Measurements from ENCODE around the gene BTBD16. TPM values are rescaled to one million over a fixed set of nuclear protein-coding genes. Genes with fewer than 3 reads are reported as not detected.

The BTBD16 gene
- total RNA-seq, 1 experiment from 2014 or later: not detected

- no peak overlapping the region for H2BK12ac ChIP-seq (ENCODE audit: insufficient read length, low read depth, low read length)
- H3K4me3 Mint-ChIP-seq: no peak overlapping the region
- WGBS (ENCODE audit: extremely low coverage, insufficient read length, low lambda C conversion rate): no CpG with 5 or more reads among the region's 4 CpGs
- H4K5ac ChIP-seq (ENCODE audit: insufficient read length, low read depth, low read length): no peak overlapping the region
- no peak overlapping the region for H2BK15ac ChIP-seq (ENCODE audit: low read depth, low read length)
- H3K9ac ChIP-seq (ENCODE audit: extremely low read depth, insufficient read length, low read length): no peak overlapping the region
- H3K79me2 ChIP-seq (ENCODE audit: insufficient read depth, low read length): no peaks in the 10 kb centered on the region
- H2BK20ac ChIP-seq (ENCODE audit: low read depth, low read length, poor library complexity, severe bottlenecking): no peak overlapping the region
- H3K56ac ChIP-seq (ENCODE audit: insufficient read length, low read depth, low read length): no peak overlapping the region
- H3K4me1 Mint-ChIP-seq: peaks cover 13 to 17% of the 10 kb centered on the region in 2 experiments
- no peak overlapping the region for H3K23ac ChIP-seq (ENCODE audit: insufficient read length, low read depth, low read length)
- H3K27me3 ChIP-seq (ENCODE audit: insufficient read depth, low read length): no peaks in the 10 kb centered on the region
- H4K91ac ChIP-seq (ENCODE audit: insufficient read length, low read depth, low read length): no peak overlapping the region
- no peak for DNase-seq
- H3K9me3 Mint-ChIP-seq: no peaks in the 10 kb centered on the region
- H3K14ac ChIP-seq (ENCODE audit: insufficient read depth, low read length): no peak overlapping the region
- H3K36me3 Mint-ChIP-seq (ENCODE audit: insufficient read depth in 1 of 3, low read depth in 3 of 3): peaks cover 37 to 70% (median 45%) of the 10 kb centered on the region in 3 experiments
- no peak overlapping the region for H2AFZ ChIP-seq (ENCODE audit: low read length)
- H2BK5ac ChIP-seq (ENCODE audit: insufficient read length, low read length): no peak overlapping the region
- TF ChIP-seq CTCF (conservative IDR thresholded peaks at IDR 0.05): no peak
- H3K4ac ChIP-seq (ENCODE audit: low read depth, low read length): no peak overlapping the region
- H4K8ac ChIP-seq (replicated peaks; ENCODE audit: insufficient read length, low read depth, low read length): no peak overlapping the region
- H3K4me1 ChIP-seq (ENCODE audit: insufficient read depth, low read length): no peaks in the 10 kb centered on the region
- no peak overlapping the region for H3T11ph ChIP-seq (ENCODE audit: low read length)
- no peak overlapping the region for H2BK120ac ChIP-seq (ENCODE audit: low read depth, low read length, poor library complexity, severe bottlenecking)
- H3K79me1 ChIP-seq (ENCODE audit: insufficient read depth, low read depth, low read length, poor library complexity, severe bottlenecking): no peaks in the 10 kb centered on the region
- no peak overlapping the region for H2AK5ac ChIP-seq (ENCODE audit: insufficient read length, low read length)
- no peaks in the 10 kb centered on the region for H3K9me3 ChIP-seq (ENCODE audit: control insufficient read depth, low read depth, low read length)
- no peaks in the 10 kb centered on the region for H4K20me1 ChIP-seq (ENCODE audit: control insufficient read depth, insufficient read depth, insufficient read length)
- no peak overlapping the region for H3K4me2 ChIP-seq (ENCODE audit: insufficient read depth, insufficient read length, low read length)
- H3K27ac ChIP-seq (ENCODE audit: insufficient read length, low read depth, low read length): no peak overlapping the region
- H3K27ac Mint-ChIP-seq: peak overlapping the region in 1 of 3 experiments; percentile 89; a peak in 2 of 7 replicates
- no peaks in the 10 kb centered on the region for H3K23me2 ChIP-seq (ENCODE audit: insufficient read length, low read depth, low read length, poor library complexity, severe bottlenecking)
- H3K27me3 Mint-ChIP-seq (ENCODE audit: low read depth): no peaks in the 10 kb centered on the region
- H3K18ac ChIP-seq (ENCODE audit: insufficient read length, low read depth, low read length): no peak overlapping the region
These were observed 26.0 kb upstream of the BTBD16 start for GRCh38 chr10:122245136-122245535.
